H9 (cell line): Measurements from ENCODE around the gene SCN8A. TPM values are rescaled to one million over a fixed set of nuclear protein-coding genes. Genes with fewer than 3 reads are reported as not detected.

Source experiments
- DNase-seq: peaks from one replicate; pipeline ENCODE4 v3.0.0-alpha.2; 2017
- H2AFZ ChIP-seq: one replicate; pipeline ENCODE4 v1.6.1; 2013; ENCODE audit warnings: mild to moderate bottlenecking, low read length, control low read depth, moderate library complexity
- H2AK5ac ChIP-seq: 2 replicates; pipeline ENCODE4 v1.6.1; 2013; ENCODE audit warnings: low read length, control low read depth, mixed read lengths; ENCODE audit not compliant: insufficient read length
- H2BK120ac ChIP-seq: one replicate; pipeline ENCODE4 v1.6.1; 2013; ENCODE audit warnings: low read depth, mild to moderate bottlenecking, low read length, control low read depth, inconsistent platforms; ENCODE audit not compliant: poor library complexity, severe bottlenecking
- H2BK12ac ChIP-seq: 2 replicates; pipeline ENCODE4 v1.6.1; 2013; ENCODE audit warnings: low read length, control low read depth, mixed read lengths, low read depth; ENCODE audit not compliant: insufficient read length
- H2BK15ac ChIP-seq: 2 replicates; pipeline ENCODE4 v1.6.1; 2013; ENCODE audit warnings: low read depth, low read length, control low read depth
- H2BK20ac ChIP-seq: one replicate; pipeline ENCODE4 v1.6.1; 2013; ENCODE audit warnings: low read depth, mild to moderate bottlenecking, low read length, control low read depth, inconsistent platforms; ENCODE audit not compliant: poor library complexity, severe bottlenecking
- H2BK5ac ChIP-seq: 2 replicates; pipeline ENCODE4 v1.6.1; 2013; ENCODE audit warnings: low read length, control low read depth, mixed read lengths; ENCODE audit not compliant: insufficient read length
- H3K14ac ChIP-seq: 2 replicates; pipeline ENCODE4 v1.6.1; 2013; ENCODE audit warnings: low read length, control low read depth; ENCODE audit not compliant: insufficient read depth
- H3K18ac ChIP-seq: 2 replicates; pipeline ENCODE4 v1.6.1; 2013; ENCODE audit warnings: low read depth, mild to moderate bottlenecking, mixed read lengths, low read length, control low read depth; ENCODE audit not compliant: insufficient read length
- H3K23ac ChIP-seq: 2 replicates; pipeline ENCODE4 v1.6.1; 2013; ENCODE audit warnings: low read length, control low read depth, mixed read lengths, low read depth; ENCODE audit not compliant: insufficient read length
- H3K23me2 ChIP-seq: 2 replicates; pipeline ENCODE4 v1.6.1; 2013; ENCODE audit warnings: low read depth, mild to moderate bottlenecking, mixed read lengths, low read length, control low read depth; ENCODE audit not compliant: insufficient read length, poor library complexity, severe bottlenecking
- H3K27ac ChIP-seq: 2 replicates; pipeline ENCODE4 v1.5.1; 2013; ENCODE audit warnings: low read length, control low read depth, mixed read lengths, low read depth; ENCODE audit not compliant: insufficient read length
- H3K27me3 ChIP-seq: 2 replicates; pipeline ENCODE4 v1.6.1; 2013; ENCODE audit warnings: low read length, control low read depth, inconsistent platforms; ENCODE audit not compliant: insufficient read depth
- H3K4ac ChIP-seq: 2 replicates; pipeline ENCODE4 v1.6.1; 2013; ENCODE audit warnings: low read depth, mild to moderate bottlenecking, control low read depth, inconsistent platforms, low read length, moderate library complexity
- H3K4me1 ChIP-seq: 2 replicates; pipeline ENCODE4 v1.6.1; 2013; ENCODE audit warnings: low read length, control low read depth, inconsistent platforms; ENCODE audit not compliant: insufficient read depth
- H3K4me2 ChIP-seq: 2 replicates; pipeline ENCODE4 v1.6.1; 2013; ENCODE audit warnings: low read length, control low read depth, mixed read lengths; ENCODE audit not compliant: insufficient read length, insufficient read depth
- H3K56ac ChIP-seq: 2 replicates; pipeline ENCODE4 v1.6.1; 2013; ENCODE audit warnings: low read depth, mild to moderate bottlenecking, mixed read lengths, low read length, control low read depth; ENCODE audit not compliant: insufficient read length
- H3K79me1 ChIP-seq: 2 replicates; pipeline ENCODE4 v1.6.1; 2013; ENCODE audit warnings: low read depth, mild to moderate bottlenecking, moderate library complexity, low read length, control low read depth, inconsistent platforms; ENCODE audit not compliant: insufficient read depth, poor library complexity, severe bottlenecking
- H3K79me2 ChIP-seq: 2 replicates; pipeline ENCODE4 v1.6.1; 2013; ENCODE audit warnings: low read length, control low read depth, inconsistent platforms; ENCODE audit not compliant: insufficient read depth
- H3K9ac ChIP-seq: 2 replicates; pipeline ENCODE4 v1.6.1; 2013; ENCODE audit warnings: low read length, control low read depth, mixed read lengths; ENCODE audit not compliant: insufficient read length; ENCODE audit errors: extremely low read depth
- H3K9me3 ChIP-seq: one replicate; pipeline ENCODE4 v1.6.1; 2013; ENCODE audit warnings: low read depth, low read length, inconsistent platforms; ENCODE audit not compliant: control insufficient read depth
- H3T11ph ChIP-seq: one replicate; pipeline ENCODE4 v1.6.1; 2013; ENCODE audit warnings: mild to moderate bottlenecking, low read length, control low read depth, inconsistent platforms
- H4K20me1 ChIP-seq: one replicate; pipeline ENCODE4 v1.6.1; 2013; ENCODE audit not compliant: control insufficient read depth, insufficient read length, insufficient read depth
- H4K5ac ChIP-seq: 2 replicates; pipeline ENCODE4 v1.6.1; 2013; ENCODE audit warnings: low read depth, mild to moderate bottlenecking, mixed read lengths, low read length, control low read depth; ENCODE audit not compliant: insufficient read length
- H4K8ac ChIP-seq: replicated peaks from 2 replicates; pipeline ENCODE4 v1.6.1; 2013; ENCODE audit warnings: low read length, control low read depth, mixed read lengths, low read depth; ENCODE audit not compliant: insufficient read length
- H4K91ac ChIP-seq: 2 replicates; pipeline ENCODE4 v1.6.1; 2013; ENCODE audit warnings: low read depth, mild to moderate bottlenecking, moderate library complexity, mixed read lengths, low read length, control low read depth; ENCODE audit not compliant: insufficient read length
- H3K27ac Mint-ChIP-seq, 3 experiments: 2 replicates in 2 of 3; 3 replicates in 1 of 3; pipeline ENCODE4 v1.8.0; 2020 to 2021; ENCODE audit warnings: mixed read lengths in 3 of 3, mild to moderate bottlenecking in 1 of 3, moderate library complexity in 1 of 3
- H3K27me3 Mint-ChIP-seq: 2 replicates; pipeline ENCODE4 v1.8.0; 2021; ENCODE audit warnings: low read depth, mild to moderate bottlenecking, moderate library complexity, mixed read lengths
- H3K36me3 Mint-ChIP-seq, 3 experiments: 2 replicates in 2 of 3; 3 replicates in 1 of 3; pipeline ENCODE4 v1.8.0; 2020 to 2021; ENCODE audit warnings: low read depth in 3 of 3, mixed read lengths in 3 of 3; ENCODE audit not compliant: insufficient read depth in 1 of 3
- H3K4me1 Mint-ChIP-seq, 2 experiments: 2 replicates each; pipeline ENCODE4 v1.8.0; 2020; ENCODE audit warnings: mixed read lengths in 2 of 2
- H3K4me3 Mint-ChIP-seq, 2 experiments: 2 replicates in 1 of 2; 3 replicates in 1 of 2; pipeline ENCODE4 v1.8.0; 2020 to 2021; ENCODE audit warnings: mild to moderate bottlenecking in 2 of 2, mixed read lengths in 2 of 2, moderate library complexity in 1 of 2
- H3K9me3 Mint-ChIP-seq, 2 experiments: 2 replicates in 1 of 2; 3 replicates in 1 of 2; pipeline ENCODE4 v1.8.0; 2020; ENCODE audit warnings: mild to moderate bottlenecking in 2 of 2, mixed read lengths in 2 of 2, moderate library complexity in 1 of 2
- CTCF ChIP-seq: fragments of 200-600 bp; sonication (generic); conservative IDR thresholded peaks from 3 replicates; pipeline ENCODE4 v1.8.0; 2021; ENCODE audit warnings: antibody characterized with exemption, mild to moderate bottlenecking
- whole genome bisulfite sequencing: extraction: QIAGEN DNeasy Blood & Tissue Kit; methylation state at CpG from one replicate; pipeline ENCODE4 v1.1.7; 2013; ENCODE audit warnings: missing lambda C conversion rate, low lambda C conversion rate, mixed read lengths; ENCODE audit not compliant: insufficient read length; ENCODE audit errors: extremely low coverage; 5-methylcytosine and 5-hydroxymethylcytosine counted together
- total RNA-seq: library from RNA; stranded (reverse); gene quantifications from 2 replicates; pipeline ENCODE4 v1.2.1, GENCODE V29; 2021

SCN8A gene
- total RNA-seq, 1 experiment from 2014 or later = 15.2 TPM

GRCh38 chr12:51793201-51793600 is 202.2 kb downstream of the SCN8A start:
- Histone ChIP-seq H2AFZ (no peak overlapping the region), H3K27ac (no peak overlapping the region), H3K27me3 (no peaks in the 10 kb centered on the region), H3K4me2 (no peak overlapping the region), H3K9ac (no peak overlapping the region), H3K4ac (no peak overlapping the region), H4K91ac (no peak overlapping the region), H2BK5ac (no peak overlapping the region), H2BK20ac (no peak overlapping the region), H2BK12ac (no peak overlapping the region), H3T11ph (no peak overlapping the region), H3K79me1 (no peaks in the 10 kb centered on the region), H3K4me1 (no peaks in the 10 kb centered on the region), H4K5ac (no peak overlapping the region), H4K8ac (no peak overlapping the region), H4K20me1 (no peaks in the 10 kb centered on the region), H2BK15ac (no peak overlapping the region), H3K18ac (no peak overlapping the region), H3K79me2 (no peaks in the 10 kb centered on the region), H2BK120ac (no peak overlapping the region), H3K9me3 (no peaks in the 10 kb centered on the region), H3K23me2 (no peaks in the 10 kb centered on the region), H2AK5ac (no peak overlapping the region), H3K23ac (no peak overlapping the region), H3K14ac (no peak overlapping the region), H3K56ac (no peak overlapping the region)
- Mint-ChIP-seq H3K36me3 (peaks cover 27 to 79% (median 61%) of the 10 kb centered on the region in 3 experiments; a peak in 6 of 7 replicates), H3K27ac (no peak overlapping the region), H3K9me3 (no peaks in the 10 kb centered on the region), H3K4me3 (no peak overlapping the region), H3K4me1 (no peaks in the 10 kb centered on the region), H3K27me3 (no peaks in the 10 kb centered on the region)
- WGBS = no CpG with 5 or more reads among the region's 1 CpG
- DNase-seq = no peak
- TF ChIP-seq CTCF = no peak
